DND-41 (cell line): Measurements from ENCODE around the gene KCNH2.

Source experiments
- CTCF ChIP-seq: IDR thresholded peaks from 2 replicates; pipeline ENCODE4 v1.5.1; 2012; ENCODE audit warnings: borderline replicate concordance, low read length, moderate library complexity, mild to moderate bottlenecking; ENCODE audit not compliant: poor library complexity, severe bottlenecking; ENCODE audit errors: extremely low read depth
- EZH2 ChIP-seq: IDR thresholded peaks from 3 replicates; pipeline ENCODE4 v1.6.1; 2012; ENCODE audit warnings: borderline replicate concordance, low read depth, mild to moderate bottlenecking, moderate library complexity, low read length, inconsistent platforms; ENCODE audit not compliant: severe bottlenecking

- no peak for TF ChIP-seq CTCF
- no peak for TF ChIP-seq EZH2
Observed at GRCh38 chr7:151018421-151019129, 40.5 kb upstream of the KCNH2 start.
